Tibial nerve (tissue), 4 donors: ENCODE measurements around the gene ICA1L. TPM values are rescaled to one million over a fixed set of nuclear protein-coding genes. Genes with fewer than 3 reads are reported as not detected.

Source experiments
- DNase-seq, 2 donors: peaks; one replicate each; pipeline ENCODE4 v3.0.0-alpha.2; 2019; ENCODE audit warnings: low spot score in 2 of 2
- H3K27ac ChIP-seq, 4 donors: fragments of 200-600 bp; sonication (generic) in 3 of 4; one replicate each; pipeline ENCODE4 v1.5.1; 2017 to 2019; ENCODE audit warnings: mild to moderate bottlenecking in 1 of 4
- H3K27me3 ChIP-seq, 2 donors: fragments of 200-600 bp; sonication (generic) in 1 of 2; one replicate each; pipeline versions ENCODE4 v1.5.1 to v1.6.0; 2017 to 2019
- H3K36me3 ChIP-seq, 3 donors: fragments of 200-600 bp; sonication (generic); one replicate each; pipeline ENCODE4 v1.5.1; 2018 to 2019
- H3K4me1 ChIP-seq, 4 donors: fragments of 200-600 bp; sonication (generic) in 3 of 4; one replicate each; pipeline ENCODE4 v1.5.1; 2017 to 2019
- H3K4me3 ChIP-seq, 4 donors: fragments of 200-600 bp; sonication (generic) in 3 of 4; one replicate each; pipeline ENCODE4 v1.5.1; 2017 to 2019; ENCODE audit warnings: mild to moderate bottlenecking in 1 of 4, moderate library complexity in 1 of 4
- H3K9me3 ChIP-seq, 4 donors: fragments of 200-600 bp; sonication (generic) in 3 of 4; one replicate each; pipeline ENCODE4 v1.5.1; 2017 to 2019
- CTCF ChIP-seq, 5 experiments: fragments of 200-600 bp in 3 of 5; fragments of 450-650 bp in 2 of 5; sonication (generic) in 3 of 5; IDR thresholded peaks; one replicate each; pipeline ENCODE4 v1.5.1; 2016 to 2019; ENCODE audit warnings: antibody characterized with exemption in 5 of 5, mild to moderate bottlenecking in 3 of 5, moderate library complexity in 2 of 5
- EP300 ChIP-seq, 2 donors: sonication (generic); formaldehyde crosslinking; IDR thresholded peaks; one replicate each; pipeline ENCODE4 v1.6.1; 2017; ENCODE audit warnings: antibody characterized with exemption in 2 of 2, mild to moderate bottlenecking in 1 of 2
- POLR2A ChIP-seq, 2 donors: fragments of 450-650 bp; IDR thresholded peaks; one replicate each; pipeline ENCODE4 v1.6.1; 2017; ENCODE audit warnings: antibody characterized with exemption in 2 of 2, mild to moderate bottlenecking in 2 of 2, moderate library complexity in 2 of 2
- WGBS, 2 donors: methylation state at CpG; one replicate each; pipeline ENCODE4 v1.1.5; 2018; 5-methylcytosine and 5-hydroxymethylcytosine counted together
- total RNA-seq, 4 donors: library from RNA; depleted of rRNA; stranded (reverse); fragments of >200 nt; gene quantifications; one replicate each; pipeline ENCODE4 v1.1.0, GENCODE V29; 2016

Gene ICA1L
- total RNA-seq, 4 donors from 2014 or later = 12.3 to 70.2 (median 32.7) TPM

- Histone ChIP-seq H3K27me3 (no peaks in the 10 kb centered on the region), H3K27ac (no peak overlapping the region), H3K9me3 (no peaks in the 10 kb centered on the region), H3K36me3 (peaks cover 0 to 50% (median 4%) of the 10 kb centered on the region in 3 donors), H3K4me1 (no peaks in the 10 kb centered on the region), H3K4me3 (no peak overlapping the region)
- no peak for DNase-seq
- TF ChIP-seq CTCF (IDR thresholded peaks at IDR 0.05) (no peak), POLR2A (IDR thresholded peaks at IDR 0.05) (no peak), EP300 (IDR thresholded peaks at IDR 0.05) (no peak)
- 58 to 82% methylated on average over 2 of the region's 2 CpGs for WGBS, 2 donors
These were observed 80.9 kb downstream of the ICA1L start for GRCh38 chr2:202790676-202791075.

GRCh38 chr2:202786842-202787241 is 84.7 kb downstream of the ICA1L start:
- H3K9me3 ChIP-seq = no peaks in the 10 kb centered on the region
- peaks cover 0 to 50% (median 4%) of the 10 kb centered on the region in 3 donors for H3K36me3 ChIP-seq
- 75 to 78% methylated on average over 2 of the region's 2 CpGs for WGBS, 2 donors
- no peak overlapping the region for H3K4me3 ChIP-seq
- no peaks in the 10 kb centered on the region for H3K27me3 ChIP-seq
- DNase-seq = no peak
- TF ChIP-seq POLR2A (IDR thresholded peaks at IDR 0.05) (no peak), CTCF (IDR thresholded peaks at IDR 0.05) (no peak), EP300 (IDR thresholded peaks at IDR 0.05) (no peak)
- no peak overlapping the region for H3K27ac ChIP-seq
- peaks cover 0 to 4% (median 0%) of the 10 kb centered on the region in 4 donors for H3K4me1 ChIP-seq

GRCh38 chr2:202782940-202783558 is 88.5 kb downstream of the ICA1L start:
- TF ChIP-seq CTCF (IDR thresholded peaks at IDR 0.05) (no peak), POLR2A (IDR thresholded peaks at IDR 0.05) (no peak), EP300 (IDR thresholded peaks at IDR 0.05) (peak in 1 of 2 donors; percentile 10)
- H3K9me3 ChIP-seq = no peaks in the 10 kb centered on the region
- peak overlapping the region in 2 of 4 donors; percentile 64 to 71 for H3K27ac ChIP-seq
- WGBS, 2 donors = 63 to 67% methylated on average over 3 of the region's 3 CpGs
- H3K4me1 ChIP-seq = peaks cover 0 to 4% (median 0%) of the 10 kb centered on the region in 4 donors
- DNase-seq = no peak
- H3K27me3 ChIP-seq = no peaks in the 10 kb centered on the region
- H3K4me3 ChIP-seq = no peak overlapping the region
- peaks cover 0 to 45% (median 4%) of the 10 kb centered on the region in 3 donors for H3K36me3 ChIP-seq

GRCh38 chr2:202780514-202781021 is 91.0 kb downstream of the ICA1L start:
- Histone ChIP-seq H3K27ac (no peak overlapping the region), H3K36me3 (peaks cover 0 to 45% (median 0%) of the 10 kb centered on the region in 3 donors), H3K27me3 (no peaks in the 10 kb centered on the region), H3K4me3 (no peak overlapping the region), H3K4me1 (peaks cover 0 to 4% (median 0%) of the 10 kb centered on the region in 4 donors), H3K9me3 (no peaks in the 10 kb centered on the region)
- DNase-seq = no peak
- TF ChIP-seq POLR2A (IDR thresholded peaks at IDR 0.05) (no peak), EP300 (IDR thresholded peaks at IDR 0.05) (no peak), CTCF (IDR thresholded peaks at IDR 0.05) (no peak)

- 86 to 92% methylated on average over 2 of the region's 2 CpGs for WGBS, 2 donors
- Histone ChIP-seq H3K4me3 (no peak overlapping the region), H3K27me3 (no peaks in the 10 kb centered on the region), H3K36me3 (peaks cover 0 to 51% (median 0%) of the 10 kb centered on the region in 3 donors), H3K4me1 (peaks cover 0 to 1% (median 0%) of the 10 kb centered on the region in 4 donors), H3K27ac (no peak overlapping the region), H3K9me3 (no peaks in the 10 kb centered on the region)
- no peak for DNase-seq
- TF ChIP-seq CTCF (IDR thresholded peaks at IDR 0.05) (no peak), POLR2A (IDR thresholded peaks at IDR 0.05) (no peak), EP300 (IDR thresholded peaks at IDR 0.05) (no peak)
These were observed 93.3 kb downstream of the ICA1L start for GRCh38 chr2:202778217-202778616.
